Measurements from ENCODE around the gene LHX4.
"Not testable (repeated sequence)": the region's sequence is repeated elsewhere in the genome, so short reads cannot be mapped to it uniquely, and the experiment has no call there.

Gene LHX4

GRCh38 chr1:180196436-180197003, 33.5 kb upstream of the LHX4 start:
- no peak for TF ChIP-seq CTCF (conservative IDR thresholded peaks at IDR 0.05; ENCODE audit: low read length)
- H3K4me3 ChIP-seq (ENCODE audit: low read length) = no peak overlapping the region
- DNase-seq (ENCODE audit: low read depth) = no peak

GRCh38 chr1:180197231-180197630, 32.8 kb upstream of the LHX4 start:
- no peak for TF ChIP-seq CTCF (conservative IDR thresholded peaks at IDR 0.05; ENCODE audit: low read length)
- no peak overlapping the region for H3K4me3 ChIP-seq (ENCODE audit: low read length)
- no peak for DNase-seq (ENCODE audit: low read depth)

GRCh38 chr1:180198196-180198595, 31.9 kb upstream of the LHX4 start:
- TF ChIP-seq CTCF (conservative IDR thresholded peaks at IDR 0.05; ENCODE audit: low read length) = no peak
- DNase-seq (ENCODE audit: low read depth) = no peak
- no peak overlapping the region for H3K4me3 ChIP-seq (ENCODE audit: low read length)

- TF ChIP-seq CTCF (conservative IDR thresholded peaks at IDR 0.05; ENCODE audit: low read length) = no peak
- no peak overlapping the region for H3K4me3 ChIP-seq (ENCODE audit: low read length)
Observed at GRCh38 chr1:180198611-180199010, 31.5 kb upstream of the LHX4 start.

GRCh38 chr1:180199018-180199417, 31.0 kb upstream of the LHX4 start:
- H3K4me3 ChIP-seq (ENCODE audit: low read length) = no peak overlapping the region
- DNase-seq (ENCODE audit: low read depth) = no peak
- no peak for TF ChIP-seq CTCF (conservative IDR thresholded peaks at IDR 0.05; ENCODE audit: low read length)

More at GRCh38 chr1:180198611-180199010, 31.5 kb upstream of the LHX4 start:
- DNase-seq (ENCODE audit: low read depth) = no peak

- no peak overlapping the region for H3K4me3 ChIP-seq (ENCODE audit: low read length)
- no peak for DNase-seq (ENCODE audit: low read depth)
- TF ChIP-seq CTCF (conservative IDR thresholded peaks at IDR 0.05; ENCODE audit: low read length) = no peak
Observed at GRCh38 chr1:180201451-180202200, 28.4 kb upstream of the LHX4 start.

GRCh38 chr1:180202588-180202987, 27.5 kb upstream of the LHX4 start:
- DNase-seq (ENCODE audit: low read depth); H3K4me3 ChIP-seq (ENCODE audit: low read length): not testable (repeated sequence)

Data from AG10803 (cell line).